ENCODE results near the gene YBX2. TPM values are rescaled to one million over a fixed set of nuclear protein-coding genes. Genes with fewer than 3 reads are reported as not detected.

The YBX2 gene
- total RNA-seq, 8 experiments from 2014 or later = 0.09 to 2.4 (median 0.51) TPM

DNA sequence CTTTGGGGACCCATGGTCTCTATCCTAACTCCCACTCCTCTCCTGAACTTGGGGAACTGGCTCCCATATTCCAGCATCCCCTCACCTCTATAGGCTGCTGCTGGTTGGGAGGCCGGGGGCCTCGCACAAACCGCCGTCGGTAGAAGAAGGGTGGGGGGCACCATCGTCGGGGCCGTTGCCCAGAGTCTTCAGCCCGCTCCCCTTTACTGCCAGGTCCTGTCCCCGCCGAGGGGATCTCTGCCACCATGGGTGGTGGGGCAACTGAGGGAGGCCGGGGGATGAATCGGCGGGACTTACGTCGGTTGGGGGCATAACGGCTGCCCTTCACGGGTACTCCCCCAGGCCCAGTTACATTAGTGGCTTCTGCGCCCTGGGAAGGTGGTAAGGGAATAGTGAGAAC lies 4.3 kb downstream of the YBX2 start:
- Histone ChIP-seq H3K4me3 (no peak overlapping the region), H3K27ac (no peak overlapping the region), H3K4me1 (replicated peaks in 1 of 2) (peaks cover 5 to 6% of the 10 kb centered on the region in 2 donors)
- WGBS, 10 experiments = 83 to 100% (median 91%) methylated on average over 1 to 5 of the region's 19 CpGs; no CpG with 5 or more reads in 7 of the 10 experiments
- ATAC-seq (replicated peaks in 6 of 8) = no peak
- in situ Hi-C loops (cut with MboI; ENCODE audit: low pct_unique_long_range_greater_than_20kb in 2 of 9, low sequenced_read_pairs in 9 of 9, unreplicated experiment in 9 of 9) = loop anchor here in 1 of 9 experiments (25.0 kb wide), 1 partner anchor 253 kb away; the partner anchor contains the start of genes SLC16A11 and SLC16A13

- Histone ChIP-seq H3K27ac (no peak overlapping the region), H3K4me1 (replicated peaks in 1 of 2) (peaks cover 5 to 6% of the 10 kb centered on the region in 2 donors), H3K4me3 (no peak overlapping the region)
- WGBS, 10 experiments = 92 to 100% methylated on average over 2 of the region's 18 CpGs; no CpG with 5 or more reads in 8 of the 10 experiments
- in situ Hi-C loops (cut with MboI; ENCODE audit: low pct_unique_long_range_greater_than_20kb in 2 of 9, low sequenced_read_pairs in 9 of 9, unreplicated experiment in 9 of 9) = loop anchor here in 1 of 9 experiments (25.0 kb wide), 1 partner anchor 252 kb away; the partner anchor contains the start of genes SLC16A11 and SLC16A13
- ATAC-seq (replicated peaks in 6 of 8) = no peak
Observed at GRCh38 chr17:7289256-7290032, 5.0 kb downstream of the YBX2 start.

- H3K27ac ChIP-seq = no peak overlapping the region
- 87 to 100% (median 89%) methylated on average over 1 to 8 of the region's 12 CpGs; no CpG with 5 or more reads in 6 of the 10 experiments for WGBS, 10 experiments
- H3K4me1 ChIP-seq (replicated peaks in 1 of 2) = peaks cover 0 to 8% of the 10 kb centered on the region in 2 donors
- no peak overlapping the region for H3K4me3 ChIP-seq
- in situ Hi-C loops (cut with MboI; ENCODE audit: low pct_unique_long_range_greater_than_20kb in 2 of 9, low sequenced_read_pairs in 9 of 9, unreplicated experiment in 9 of 9) = loop anchor here in 1 of 9 experiments (25.0 kb wide), 1 partner anchor 248 kb away; the partner anchor contains the start of genes SLC16A11 and SLC16A13
- ATAC-seq (replicated peaks in 6 of 8) = no peak
Observed at GRCh38 chr17:7285679-7286078, 8.8 kb downstream of the YBX2 start.

DNA sequence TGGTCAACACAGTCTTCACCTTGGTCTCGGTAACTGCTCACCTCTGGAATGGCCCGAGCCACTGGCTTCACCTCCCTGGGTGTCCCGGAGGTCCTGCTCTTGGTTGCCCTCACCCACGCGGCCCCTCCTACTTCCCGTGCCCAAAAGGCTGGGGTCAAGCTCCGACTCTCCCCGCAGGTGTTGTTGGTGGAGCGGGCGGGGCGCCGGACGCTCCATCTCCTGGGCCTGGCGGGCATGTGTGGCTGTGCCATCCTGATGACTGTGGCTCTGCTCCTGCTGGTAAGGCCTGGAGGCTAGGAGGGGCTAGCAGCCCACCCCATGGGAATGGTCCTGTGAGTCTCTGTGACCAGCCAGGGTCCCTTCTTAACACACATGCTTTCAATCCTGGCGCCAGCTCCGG lies 9.5 kb downstream of the YBX2 start:
- in situ Hi-C loops (cut with MboI; ENCODE audit: low pct_unique_long_range_greater_than_20kb in 2 of 9, low sequenced_read_pairs in 9 of 9, unreplicated experiment in 9 of 9) = loop anchor here in 1 of 9 experiments (25.0 kb wide), 1 partner anchor 248 kb away; the partner anchor contains the start of genes SLC16A11 and SLC16A13
- H3K4me1 ChIP-seq (replicated peaks in 1 of 2) = peaks cover 0 to 8% of the 10 kb centered on the region in 2 donors
- no peak overlapping the region for H3K4me3 ChIP-seq
- no peak for ATAC-seq (replicated peaks in 6 of 8)
- WGBS, 10 experiments = 60 to 100% (median 78%) methylated on average over 1 to 7 of the region's 16 CpGs; no CpG with 5 or more reads in 4 of the 10 experiments
- H3K27ac ChIP-seq = no peak overlapping the region

- ATAC-seq (replicated peaks in 6 of 8) = no peak
- 87 to 93% (median 93%) methylated on average over 3 to 11 of the region's 18 CpGs; no CpG with 5 or more reads in 7 of the 10 experiments for WGBS, 10 experiments
- no peak overlapping the region for H3K4me3 ChIP-seq
- no peak overlapping the region for H3K27ac ChIP-seq
- in situ Hi-C loops (cut with MboI; ENCODE audit: low pct_unique_long_range_greater_than_20kb in 2 of 9, low sequenced_read_pairs in 9 of 9, unreplicated experiment in 9 of 9) = loop anchor here in 1 of 9 experiments (25.0 kb wide), 1 partner anchor 246 kb away; the partner anchor contains the start of genes SLC16A11 and SLC16A13
- peaks cover 0 to 8% of the 10 kb centered on the region in 2 donors for H3K4me1 ChIP-seq (replicated peaks in 1 of 2)
Observed at GRCh38 chr17:7283471-7284216, 10.8 kb downstream of the YBX2 start.

- 50 to 100% (median 80%) methylated on average over 1 to 4 of the region's 6 CpGs; no CpG with 5 or more reads in 1 of the 10 experiments for WGBS, 10 experiments
- peaks cover 0 to 8% of the 10 kb centered on the region in 2 donors for H3K4me1 ChIP-seq (replicated peaks in 1 of 2)
- H3K4me3 ChIP-seq = peak overlapping the region in 2 of 5 donors; percentile 38 to 44
- H3K27ac ChIP-seq = no peak overlapping the region
- ATAC-seq (replicated peaks in 6 of 8) = peak in 1 of 8 experiments; percentile 6
- in situ Hi-C loops (cut with MboI; ENCODE audit: low pct_unique_long_range_greater_than_20kb in 2 of 9, low sequenced_read_pairs in 9 of 9, unreplicated experiment in 9 of 9) = loop anchor here in 1 of 9 experiments (25.0 kb wide), 1 partner anchor 246 kb away; the partner anchor contains the start of genes SLC16A11 and SLC16A13
Observed at GRCh38 chr17:7282752-7283321, 11.6 kb downstream of the YBX2 start.

GRCh38 chr17:7281953-7282751 lies 12.3 kb downstream of the YBX2 start:
- 0 to 20% (median 4%) methylated on average over 1 to 4 of the region's 43 CpGs; no CpG with 5 or more reads in 7 of the 10 experiments for WGBS, 10 experiments
- Histone ChIP-seq H3K4me1 (replicated peaks in 1 of 2) (peaks cover 0 to 8% of the 10 kb centered on the region in 2 donors), H3K27ac (no peak overlapping the region), H3K4me3 (peak overlapping the region; percentile 26 to 44 (median 38))
- ATAC-seq (replicated peaks in 6 of 8) = peak in 5 of 8 experiments; percentile 7 to 40 (median 33)
- in situ Hi-C loops (cut with MboI; ENCODE audit: low pct_unique_long_range_greater_than_20kb in 2 of 9, low sequenced_read_pairs in 9 of 9, unreplicated experiment in 9 of 9) = loop anchor here in 1 of 9 experiments (25.0 kb wide), 1 partner anchor 245 kb away; the partner anchor contains the start of genes SLC16A11 and SLC16A13

GRCh38 chr17:7281074-7281952 lies 13.1 kb downstream of the YBX2 start, which contains the start of gene SLC2A4:
Gene SLC2A4 (plus strand): TSS chr17:7281718. CDS start chr17:7281935, 217 bp downstream.
- in situ Hi-C loops (cut with MboI; ENCODE audit: low pct_unique_long_range_greater_than_20kb in 2 of 9, low sequenced_read_pairs in 9 of 9, unreplicated experiment in 9 of 9) = loop anchor here in 1 of 9 experiments (25.0 kb wide), 1 partner anchor 244 kb away; the partner anchor contains the start of genes SLC16A11 and SLC16A13
- H3K27ac ChIP-seq = no peak within 1 kb of the TSS
- H3K4me1 ChIP-seq (replicated peaks in 1 of 2) = peaks cover 0 to 8% of the 10 kb centered on the region in 2 donors
- peak; percentile 69 to 86 (median 82) for ATAC-seq (replicated peaks in 6 of 8)
- 0% methylated on average over 2 to 18 of the region's 71 CpGs; no CpG with 5 or more reads in 6 of the 10 experiments for WGBS, 10 experiments
- H3K4me3 ChIP-seq = peak within 1 kb of the TSS; percentile 26 to 44 (median 38)

- Histone ChIP-seq H3K4me1 (replicated peaks in 1 of 2) (peaks cover 0 to 8% of the 10 kb centered on the region in 2 donors), H3K4me3 (peak overlapping the region in 4 of 5 donors; percentile 9 to 44 (median 38)), H3K27ac (no peak overlapping the region)
- in situ Hi-C loops (cut with MboI; ENCODE audit: low pct_unique_long_range_greater_than_20kb in 2 of 9, low sequenced_read_pairs in 9 of 9, unreplicated experiment in 9 of 9) = loop anchor here in 1 of 9 experiments (25.0 kb wide), 1 partner anchor 243 kb away; the partner anchor contains the start of genes SLC16A11 and SLC16A13
- 0 to 3% (median 0%) methylated on average over 2 to 24 of the region's 29 CpGs; no CpG with 5 or more reads in 4 of the 10 experiments for WGBS, 10 experiments
- ATAC-seq (replicated peaks in 6 of 8) = peak; percentile 60 to 80 (median 71)
Observed at GRCh38 chr17:7280519-7281073, 13.8 kb downstream of the YBX2 start.

- in situ Hi-C loops (cut with MboI; ENCODE audit: low pct_unique_long_range_greater_than_20kb in 2 of 9, low sequenced_read_pairs in 9 of 9, unreplicated experiment in 9 of 9) = loop anchor here in 1 of 9 experiments (25.0 kb wide), 1 partner anchor 242 kb away; the partner anchor contains the start of genes SLC16A11 and SLC16A13
- 15 to 91% (median 80%) methylated on average over 2 to 7 of the region's 8 CpGs for WGBS, 10 experiments
- Histone ChIP-seq H3K27ac (no peak overlapping the region), H3K4me1 (replicated peaks in 1 of 2) (peaks cover 0 to 8% of the 10 kb centered on the region in 2 donors), H3K4me3 (no peak overlapping the region)
- ATAC-seq (replicated peaks in 6 of 8) = no peak
Observed at GRCh38 chr17:7279448-7279847, 15.0 kb downstream of the YBX2 start.

Measured in motor neuron (in vitro differentiated cells).